GM19351 (cell line): ENCODE results near the gene BCL2A1.
"Not testable (repeated sequence)": the region's sequence is repeated elsewhere in the genome, so short reads cannot be mapped to it uniquely, and the experiment has no call there.

ENCODE experiments used
- ATAC-seq: cut with Tn5 transposase; IDR thresholded peaks from one replicate; pipeline ENCODE4 v1.9.1; 2021; ENCODE audit warnings: mild to moderate bottlenecking, moderate library complexity; ENCODE audit not compliant: unreplicated experiment

BCL2A1 gene

GRCh38 chr15:79970624-79971434 lies at the start of gene BCL2A1:
Gene BCL2A1, minus strand, starts transcription at chr15:79971196. Its CDS starts 77 bp downstream, at chr15:79971119.
- ATAC-seq, result peak; percentile 63

GRCh38 chr15:80020731-80021130 lies 49.7 kb upstream of the BCL2A1 start:
- ATAC-seq, result no peak

- not testable (repeated sequence) for ATAC-seq
These were observed 49.2 kb upstream of the BCL2A1 start for GRCh38 chr15:80020149-80020548.

GRCh38 chr15:80019168-80019745 lies 48.3 kb upstream of the BCL2A1 start:
- no peak for ATAC-seq

GRCh38 chr15:80017139-80017538 lies 46.1 kb upstream of the BCL2A1 start:
- ATAC-seq, result not testable (repeated sequence)

GRCh38 chr15:80016506-80016905 lies 45.5 kb upstream of the BCL2A1 start:
- ATAC-seq, result not testable (repeated sequence)

- ATAC-seq, result no peak
These were observed 44.2 kb upstream of the BCL2A1 start for GRCh38 chr15:80015156-80015555.

GRCh38 chr15:80014186-80014585 lies 43.2 kb upstream of the BCL2A1 start:
- ATAC-seq, result not testable (repeated sequence)

- ATAC-seq, result no peak
These were observed 41.2 kb upstream of the BCL2A1 start for GRCh38 chr15:80012060-80012726.

GRCh38 chr15:80011596-80011995 lies 40.6 kb upstream of the BCL2A1 start:
- no peak for ATAC-seq

- ATAC-seq, result peak; percentile 62
These were observed 40.1 kb upstream of the BCL2A1 start for GRCh38 chr15:80011041-80011523.

GRCh38 chr15:80010131-80010673 lies 39.2 kb upstream of the BCL2A1 start:
- ATAC-seq, result no peak

GRCh38 chr15:80007532-80007931 lies 36.5 kb upstream of the BCL2A1 start:
- no peak for ATAC-seq

- ATAC-seq, result no peak
These were observed 36.0 kb upstream of the BCL2A1 start for GRCh38 chr15:80006946-80007345.

GRCh38 chr15:80003934-80004472 lies 33.0 kb upstream of the BCL2A1 start:
- ATAC-seq, result no peak

- no peak for ATAC-seq
These were observed 32.2 kb upstream of the BCL2A1 start for GRCh38 chr15:80003171-80003570.

- ATAC-seq, result no peak
These were observed 31.3 kb upstream of the BCL2A1 start for GRCh38 chr15:80002267-80002666.

GRCh38 chr15:79994615-79995014 lies 23.6 kb upstream of the BCL2A1 start:
- ATAC-seq, result no peak

GRCh38 chr15:79991826-79992225 lies 20.8 kb upstream of the BCL2A1 start:
- ATAC-seq, result no peak

- ATAC-seq, result no peak
These were observed 20.0 kb upstream of the BCL2A1 start for GRCh38 chr15:79990997-79991334.

- no peak for ATAC-seq
These were observed 19.4 kb upstream of the BCL2A1 start for GRCh38 chr15:79990280-79990996.
